ENCODE measurements around the gene PDE1A. TPM values are rescaled to one million over a fixed set of nuclear protein-coding genes. Genes with fewer than 3 reads are reported as not detected.

Gene PDE1A
- total RNA-seq, 1 donor from 2014 or later = 17.3 TPM

- Histone ChIP-seq H3K27me3 (ENCODE audit: low read depth) (no peaks in the 10 kb centered on the region), H3K4me3 (no peak overlapping the region), H3K27ac (replicated peaks) (no peak overlapping the region), H3K36me3 (no peaks in the 10 kb centered on the region), H3K9me3 (replicated peaks) (no peaks in the 10 kb centered on the region), H3K4me1 (no peaks in the 10 kb centered on the region)
- DNase-seq = no peak
- intact Hi-C loops (cut with micrococcal nuclease) = no loop called here
- peak; percentile 15 for TF ChIP-seq CTCF (IDR thresholded peaks at IDR 0.05; ENCODE audit: borderline replicate concordance)
Measured at GRCh38 chr2:182101263-182101662, 325.6 kb downstream of the PDE1A start.

GRCh38 chr2:182098648-182099047, 328.2 kb downstream of the PDE1A start:
- TF ChIP-seq CTCF (IDR thresholded peaks at IDR 0.05; ENCODE audit: borderline replicate concordance) = no peak
- Histone ChIP-seq H3K27me3 (ENCODE audit: low read depth) (no peaks in the 10 kb centered on the region), H3K4me1 (no peaks in the 10 kb centered on the region), H3K36me3 (no peaks in the 10 kb centered on the region), H3K27ac (replicated peaks) (no peak overlapping the region), H3K9me3 (replicated peaks) (no peaks in the 10 kb centered on the region), H3K4me3 (no peak overlapping the region)
- intact Hi-C loops (cut with micrococcal nuclease) = no loop called here
- DNase-seq = no peak

- Histone ChIP-seq H3K27ac (replicated peaks) (no peak overlapping the region), H3K9me3 (replicated peaks) (no peaks in the 10 kb centered on the region), H3K36me3 (no peaks in the 10 kb centered on the region), H3K4me3 (no peak overlapping the region), H3K4me1 (no peaks in the 10 kb centered on the region), H3K27me3 (ENCODE audit: low read depth) (no peaks in the 10 kb centered on the region)
- intact Hi-C loops (cut with micrococcal nuclease) = no loop called here
- no peak for TF ChIP-seq CTCF (IDR thresholded peaks at IDR 0.05; ENCODE audit: borderline replicate concordance)
- no peak for DNase-seq
Measured at GRCh38 chr2:182097571-182098164, 329.2 kb downstream of the PDE1A start.

- Histone ChIP-seq H3K27me3 (ENCODE audit: low read depth) (no peaks in the 10 kb centered on the region), H3K9me3 (replicated peaks) (no peaks in the 10 kb centered on the region), H3K27ac (replicated peaks) (no peak overlapping the region), H3K36me3 (no peaks in the 10 kb centered on the region), H3K4me3 (no peak overlapping the region), H3K4me1 (peaks cover 27% of the 10 kb centered on the region)
- no peak for DNase-seq
- intact Hi-C loops (cut with micrococcal nuclease) = no loop called here
- no peak for TF ChIP-seq CTCF (IDR thresholded peaks at IDR 0.05; ENCODE audit: borderline replicate concordance)
Measured at GRCh38 chr2:182090486-182090885, 336.4 kb downstream of the PDE1A start.

Data from left ventricle myocardium inferior (tissue), 1 donor.